Fibroblast of lung (primary cell): ENCODE results near the gene MAT2B. TPM values are rescaled to one million over a fixed set of nuclear protein-coding genes. Genes with fewer than 3 reads are reported as not detected.
A peak's percentile ranks its signal among the peaks of the same experiment; 100 is the strongest.

ENCODE experiments used
- DNase-seq, 2 donors: peaks; one replicate each; pipeline versions ENCODE4 v3.0.0 to v3.0.0-alpha.2; 2010; ENCODE audit warnings: low read depth in 2 of 2
- H2AFZ ChIP-seq: 2 replicates; pipeline ENCODE4 v1.5.1; 2012; ENCODE audit warnings: low read length, control low read depth, inconsistent platforms
- H3K27ac ChIP-seq: 2 replicates; pipeline ENCODE4 v1.5.1; 2011; ENCODE audit warnings: low read length, control low read depth; ENCODE audit not compliant: insufficient read depth
- H3K27me3 ChIP-seq: 2 replicates; pipeline ENCODE4 v1.5.1; 2011; ENCODE audit warnings: mild to moderate bottlenecking, low read length; ENCODE audit not compliant: control insufficient read depth, insufficient read depth
- H3K36me3 ChIP-seq: 2 replicates; pipeline ENCODE4 v1.5.1; 2011; ENCODE audit warnings: low read length; ENCODE audit not compliant: control insufficient read depth, insufficient read depth
- H3K4me1 ChIP-seq: 2 replicates; pipeline ENCODE4 v1.5.1; 2011; ENCODE audit warnings: low read length; ENCODE audit not compliant: control insufficient read depth, insufficient read depth; ENCODE audit errors: extremely low read depth
- H3K4me2 ChIP-seq: 2 replicates; pipeline ENCODE4 v1.5.1; 2011; ENCODE audit warnings: low read length, control low read depth; ENCODE audit not compliant: insufficient read depth; ENCODE audit errors: extremely low read depth
- H3K4me3 ChIP-seq, 4 experiments: fragments of 200-600 bp in 1 of 4; sonication (generic) in 1 of 4; replicated peaks in 1 of 4; 2 replicates each; pipeline ENCODE4 v1.5.1; 2011 to 2016; ENCODE audit warnings: low read length in 4 of 4, low read depth in 3 of 4, mild to moderate bottlenecking in 3 of 4, control low read depth in 2 of 4, inconsistent platforms in 1 of 4, mixed read lengths in 1 of 4; ENCODE audit not compliant: insufficient read depth in 1 of 4; ENCODE audit errors: control extremely low read depth in 1 of 4
- H3K79me2 ChIP-seq: 2 replicates; pipeline ENCODE4 v1.5.1; 2012; ENCODE audit warnings: mild to moderate bottlenecking, low read length, inconsistent platforms; ENCODE audit not compliant: control insufficient read depth, insufficient read depth
- H3K9ac ChIP-seq: 2 replicates; pipeline ENCODE4 v1.5.1; 2011; ENCODE audit warnings: mild to moderate bottlenecking, low read length, control low read depth; ENCODE audit not compliant: insufficient read depth
- H3K9me3 ChIP-seq: 2 replicates; pipeline ENCODE4 v1.5.1; 2012; ENCODE audit warnings: low read depth, low read length; ENCODE audit not compliant: control insufficient read depth, insufficient read depth
- H4K20me1 ChIP-seq: 2 replicates; pipeline ENCODE4 v1.5.1; 2011; ENCODE audit warnings: low read length; ENCODE audit not compliant: control insufficient read depth, insufficient read depth; ENCODE audit errors: extremely low read depth
- CTCF ChIP-seq, 2 donors: IDR thresholded peaks in 1 of 2; conservative IDR thresholded peaks in 1 of 2; 1 replicate in 1 of 2; 2 replicates in 1 of 2; pipeline ENCODE4 v1.5.1; 2011 to 2012; ENCODE audit warnings: low read length in 2 of 2, control low read depth in 1 of 2, inconsistent platforms in 1 of 2, low read depth in 1 of 2, mild to moderate bottlenecking in 1 of 2
- EZH2 ChIP-seq: IDR thresholded peaks from 2 replicates; pipeline ENCODE4 v1.5.1; 2012; ENCODE audit warnings: low read length, control low read depth, mild to moderate bottlenecking; ENCODE audit errors: missing control alignments
- polyA plus RNA-seq, 2 donors: library from polyadenylated mRNA; depleted of rRNA in 1 of 2; stranded (reverse) in 1 of 2; unstranded in 1 of 2; fragments of >200 nt; gene quantifications; 2 replicates each; pipeline ENCODE4 v1.2.1, GENCODE V29; 2011 to 2012; ENCODE audit warnings: missing spikeins in 1 of 2
- total RNA-seq: library from RNA; depleted of rRNA; stranded (reverse); fragments of >200 nt; gene quantifications from 2 replicates; pipeline ENCODE4 v1.2.1, GENCODE V29; 2014

MAT2B gene
- total and polyA plus RNA-seq, 2 donors (not counting 1 experiment from before 2014, with no cell fraction given) = 93.6 to 136 TPM

- no peak overlapping the region for H3K4me2 ChIP-seq
- no peaks in the 10 kb centered on the region for H3K27me3 ChIP-seq
- H4K20me1 ChIP-seq = no peaks in the 10 kb centered on the region
- no peak overlapping the region for H2AFZ ChIP-seq
- H3K4me3 ChIP-seq = no peak overlapping the region
- peaks cover 11% of the 10 kb centered on the region for H3K4me1 ChIP-seq
- no peaks in the 10 kb centered on the region for H3K9me3 ChIP-seq
- no peak overlapping the region for H3K9ac ChIP-seq
- H3K27ac ChIP-seq = no peak overlapping the region
- DNase-seq = peak; percentile 40 to 81
- peak; percentile 80 to 85 for TF ChIP-seq CTCF (conservative IDR thresholded peaks at IDR 0.05 in 1 of 2, IDR thresholded peaks at IDR 0.05 in 1 of 2; ENCODE audit: low read depth in 1 of 2, low read length in 2 of 2)
- TF ChIP-seq EZH2 = no peak
- H3K36me3 ChIP-seq = no peaks in the 10 kb centered on the region
- H3K79me2 ChIP-seq = no peaks in the 10 kb centered on the region
Measured at GRCh38 chr5:163564321-163564938, 59.0 kb downstream of the MAT2B start.

GRCh38 chr5:163565492-163565891 is 60.1 kb downstream of the MAT2B start:
- peaks cover 11% of the 10 kb centered on the region for H3K4me1 ChIP-seq
- H2AFZ ChIP-seq = peak overlapping the region; percentile 76
- peak overlapping the region; percentile 86 for H3K4me2 ChIP-seq
- H3K79me2 ChIP-seq = no peaks in the 10 kb centered on the region
- no peak overlapping the region for H3K27ac ChIP-seq
- TF ChIP-seq EZH2 (no peak), CTCF (conservative IDR thresholded peaks at IDR 0.05 in 1 of 2, IDR thresholded peaks at IDR 0.05 in 1 of 2; ENCODE audit: low read depth in 1 of 2, low read length in 2 of 2) (no peak)
- H3K36me3 ChIP-seq = no peaks in the 10 kb centered on the region
- no peak overlapping the region for H3K9ac ChIP-seq
- no peak for DNase-seq
- no peaks in the 10 kb centered on the region for H3K9me3 ChIP-seq
- no peaks in the 10 kb centered on the region for H3K27me3 ChIP-seq
- H4K20me1 ChIP-seq = no peaks in the 10 kb centered on the region
- H3K4me3 ChIP-seq = peak overlapping the region; percentile 26 to 44 (median 32)

GRCh38 chr5:163565931-163566608 is 60.7 kb downstream of the MAT2B start:
- Histone ChIP-seq H3K27me3 (no peaks in the 10 kb centered on the region), H2AFZ (peak overlapping the region; percentile 76), H3K9ac (no peak overlapping the region), H3K9me3 (no peaks in the 10 kb centered on the region), H3K4me2 (peak overlapping the region; percentile 86), H3K27ac (no peak overlapping the region), H3K4me1 (peaks cover 12% of the 10 kb centered on the region), H3K4me3 (peak overlapping the region; percentile 26 to 44 (median 32)), H3K36me3 (no peaks in the 10 kb centered on the region), H3K79me2 (no peaks in the 10 kb centered on the region), H4K20me1 (no peaks in the 10 kb centered on the region)
- DNase-seq = peak; percentile 35 to 43
- no peak for TF ChIP-seq CTCF (conservative IDR thresholded peaks at IDR 0.05 in 1 of 2, IDR thresholded peaks at IDR 0.05 in 1 of 2; ENCODE audit: low read depth in 1 of 2, low read length in 2 of 2)
